GM21381 (cell line): Measurements from ENCODE around the gene ANKS1B.

ENCODE experiments used
- ATAC-seq: cut with Tn5 transposase; IDR thresholded peaks from one replicate; pipeline ENCODE4 v1.9.1; 2021; ENCODE audit warnings: mild to moderate bottlenecking, moderate library complexity; ENCODE audit not compliant: unreplicated experiment

Gene ANKS1B

GRCh38 chr12:98750511-98750910 is 1234.2 kb downstream of the ANKS1B start:
- no peak for ATAC-seq

DNA sequence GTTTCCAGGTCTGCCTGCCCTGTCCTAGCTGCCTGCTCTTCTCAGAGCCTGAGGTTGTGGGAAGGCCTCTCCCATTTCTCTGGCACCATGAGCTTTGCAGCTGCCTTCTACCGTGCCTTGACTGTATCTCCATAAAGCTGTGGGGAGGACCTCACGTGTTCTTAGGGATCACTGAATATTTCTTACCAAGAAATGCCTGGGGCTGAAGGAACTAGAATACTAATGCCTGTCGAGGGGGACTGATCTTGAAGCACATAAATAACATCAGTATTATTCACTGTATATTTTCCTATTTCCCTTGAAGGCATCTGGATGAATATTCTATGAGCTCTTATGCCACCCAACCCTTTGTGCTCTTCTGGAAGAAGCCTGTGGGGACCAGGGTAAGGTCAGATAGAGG is 1236.3 kb downstream of the ANKS1B start:
- ATAC-seq: no peak

GRCh38 chr12:98745578-98746391 is 1239.0 kb downstream of the ANKS1B start:
- ATAC-seq: no peak

- ATAC-seq: no peak
Observed at GRCh38 chr12:98744680-98745079, 1240.1 kb downstream of the ANKS1B start.

DNA sequence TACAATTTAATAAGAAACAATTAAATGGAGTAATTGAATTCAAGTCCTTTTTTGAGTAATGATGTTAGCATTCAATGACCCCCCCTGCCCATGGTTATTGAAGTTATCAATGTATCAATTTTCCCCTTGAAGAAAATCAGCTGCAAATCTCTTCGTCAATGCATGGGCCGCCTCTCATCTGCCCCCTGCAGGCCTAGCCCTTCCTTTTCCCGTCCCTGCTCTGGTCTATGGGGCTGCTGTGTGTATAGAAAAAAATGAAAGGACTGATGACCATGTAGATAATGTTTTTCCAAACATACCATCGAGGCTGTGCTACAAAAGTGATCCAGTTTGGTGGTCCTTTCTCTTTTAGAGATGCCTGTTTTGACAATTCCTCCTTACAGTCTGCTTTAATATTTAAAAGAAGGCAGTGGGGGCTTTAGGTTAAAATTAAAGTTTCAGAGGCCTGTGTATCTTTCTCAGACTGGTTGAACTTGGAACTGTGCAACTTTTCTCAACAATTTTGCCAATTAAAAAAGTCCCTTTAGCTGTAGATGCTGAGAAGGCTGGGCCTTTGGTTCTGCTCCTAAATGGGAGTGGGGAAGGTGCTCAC is 1241.3 kb downstream of the ANKS1B start:
- peak; percentile 48 for ATAC-seq

- no peak for ATAC-seq
Observed at GRCh38 chr12:98741556-98742265, 1243.0 kb downstream of the ANKS1B start.

- ATAC-seq: no peak
Observed at GRCh38 chr12:98741196-98741555, 1243.6 kb downstream of the ANKS1B start.

GRCh38 chr12:98740751-98741150 is 1244.0 kb downstream of the ANKS1B start:
- ATAC-seq: no peak

GRCh38 chr12:98738539-98738938 is 1246.2 kb downstream of the ANKS1B start:
- no peak for ATAC-seq

DNA sequence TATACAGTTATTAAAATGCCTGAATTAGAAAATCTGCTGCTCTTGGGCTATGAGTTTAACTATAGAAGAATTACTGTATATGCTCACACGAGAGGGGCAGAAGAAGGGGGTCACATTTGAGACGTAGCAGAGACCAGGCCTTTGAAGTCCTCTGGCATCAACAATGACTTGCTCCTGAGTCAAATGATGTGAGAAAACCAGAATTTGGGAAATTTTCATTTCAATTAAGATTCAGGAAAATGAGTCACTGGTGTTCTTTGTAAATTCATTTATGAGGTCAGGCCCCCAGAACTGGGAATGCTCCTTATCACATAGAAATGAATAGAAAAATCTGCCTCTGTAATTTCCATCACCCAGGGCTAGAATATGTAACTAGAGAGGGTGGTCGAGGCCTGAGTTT is 1246.7 kb downstream of the ANKS1B start:
- ATAC-seq: no peak

DNA sequence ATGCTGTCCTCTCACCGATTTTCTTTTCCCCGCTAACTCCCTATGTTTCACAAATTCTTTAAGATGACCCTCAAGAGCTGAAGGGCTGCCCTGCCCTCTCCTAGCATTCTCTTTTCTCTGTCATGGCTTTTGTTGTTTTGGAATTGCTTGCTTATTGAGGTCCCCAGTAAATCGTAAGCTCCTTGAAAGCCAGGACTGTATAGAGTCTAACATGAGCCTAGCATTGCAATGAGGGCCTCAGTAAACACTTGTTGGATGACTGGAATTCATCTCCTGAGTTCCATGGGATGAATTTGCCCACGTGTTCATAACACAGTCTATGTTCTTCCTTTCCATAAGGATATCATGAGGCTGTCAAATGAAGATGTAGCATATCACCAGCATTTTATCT is 1247.4 kb downstream of the ANKS1B start:
- no peak for ATAC-seq

- no peak for ATAC-seq
Observed at GRCh38 chr12:98736352-98737321, 1248.1 kb downstream of the ANKS1B start.

GRCh38 chr12:98735821-98736220 is 1248.9 kb downstream of the ANKS1B start:
- ATAC-seq: no peak

DNA sequence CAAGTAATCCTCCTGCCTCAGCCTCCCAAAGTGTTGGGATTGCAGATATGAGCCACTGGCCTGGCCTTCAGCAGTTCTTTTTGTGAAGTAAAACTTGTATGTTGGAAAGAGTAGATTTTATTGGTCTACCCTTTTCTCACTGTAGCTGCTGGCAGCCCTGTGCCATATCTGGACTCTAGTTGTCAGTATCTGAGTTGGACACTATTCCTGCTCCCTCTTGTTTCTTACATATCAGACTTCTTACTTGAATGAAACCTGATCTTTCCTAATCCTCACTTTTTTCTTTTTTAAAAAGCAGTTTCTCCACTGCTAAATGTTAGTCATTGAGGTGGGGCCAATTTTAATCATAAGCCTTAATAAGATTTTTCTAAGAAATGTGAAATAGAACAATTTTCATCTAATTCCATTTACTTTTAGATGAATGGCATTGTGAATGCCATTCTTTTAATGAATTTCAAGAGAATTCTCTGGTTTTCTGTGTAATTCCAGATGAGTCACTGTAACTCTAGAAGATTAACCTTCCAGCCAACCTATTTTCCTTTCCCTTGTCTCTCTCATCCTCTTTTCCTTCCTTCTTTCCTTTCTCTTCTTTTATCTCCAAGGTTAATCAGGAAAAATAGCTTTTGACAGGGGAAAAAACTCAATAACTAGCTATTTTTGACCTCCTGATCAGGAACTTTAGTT is 1250.9 kb downstream of the ANKS1B start:
- ATAC-seq: no peak

GRCh38 chr12:98730412-98730811 is 1254.3 kb downstream of the ANKS1B start:
- ATAC-seq: no peak

DNA sequence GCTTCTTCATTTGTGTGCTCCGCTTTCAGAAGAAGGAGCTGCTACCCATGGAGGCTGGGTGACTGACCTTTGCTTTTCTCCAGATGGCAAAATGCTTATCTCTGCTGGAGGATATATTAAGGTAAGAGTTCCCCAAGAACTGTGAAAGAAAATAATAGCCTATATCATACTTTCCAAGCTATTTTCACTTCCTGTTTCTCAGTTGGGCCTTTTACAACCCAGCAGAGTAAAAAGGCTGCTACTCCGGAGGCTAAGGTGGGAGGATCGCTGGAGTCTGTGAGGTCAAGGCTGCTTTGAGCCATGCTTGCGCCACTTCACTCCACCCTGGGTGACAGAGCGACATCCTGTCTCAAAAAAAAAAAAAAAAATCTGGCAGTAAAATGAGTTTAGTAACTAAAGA is 1257.5 kb downstream of the ANKS1B start:
- no peak for ATAC-seq

DNA sequence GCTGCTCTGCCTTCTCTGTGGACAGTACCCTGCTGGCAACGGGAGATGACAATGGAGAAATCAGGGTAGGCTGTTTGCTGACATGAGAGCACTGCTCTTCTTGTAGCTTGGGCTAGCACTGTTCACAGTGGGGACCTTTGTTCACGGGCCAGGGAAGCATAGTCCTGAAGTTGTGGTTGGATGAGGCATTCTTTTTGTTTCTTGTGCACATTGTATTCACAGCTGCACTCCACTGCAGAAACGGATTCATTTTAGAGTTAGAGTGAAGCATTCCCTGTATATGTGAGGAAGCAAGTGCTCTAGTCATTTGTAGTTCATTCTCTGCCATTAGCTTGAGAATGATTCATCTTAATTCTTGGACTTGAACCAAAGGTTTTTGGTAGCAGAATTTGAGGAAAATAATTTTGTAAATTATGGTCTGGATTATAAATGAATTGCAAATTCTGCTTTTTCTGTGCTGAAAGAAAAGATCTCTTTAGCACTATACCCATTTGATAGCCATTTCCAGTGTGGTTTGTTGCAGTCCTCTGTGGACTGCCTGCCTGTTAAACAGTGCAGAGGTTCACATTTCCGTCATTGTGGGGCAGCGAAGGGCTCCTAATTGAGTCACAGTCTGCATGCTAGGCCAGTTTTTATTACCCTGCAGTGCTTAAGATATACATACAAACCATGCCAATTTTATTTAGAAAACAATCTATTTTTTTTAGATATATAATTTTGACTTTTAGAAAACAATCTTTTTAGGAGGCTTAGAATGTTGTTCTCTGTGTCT is 1259.1 kb downstream of the ANKS1B start:
- peak; percentile 73 for ATAC-seq

DNA sequence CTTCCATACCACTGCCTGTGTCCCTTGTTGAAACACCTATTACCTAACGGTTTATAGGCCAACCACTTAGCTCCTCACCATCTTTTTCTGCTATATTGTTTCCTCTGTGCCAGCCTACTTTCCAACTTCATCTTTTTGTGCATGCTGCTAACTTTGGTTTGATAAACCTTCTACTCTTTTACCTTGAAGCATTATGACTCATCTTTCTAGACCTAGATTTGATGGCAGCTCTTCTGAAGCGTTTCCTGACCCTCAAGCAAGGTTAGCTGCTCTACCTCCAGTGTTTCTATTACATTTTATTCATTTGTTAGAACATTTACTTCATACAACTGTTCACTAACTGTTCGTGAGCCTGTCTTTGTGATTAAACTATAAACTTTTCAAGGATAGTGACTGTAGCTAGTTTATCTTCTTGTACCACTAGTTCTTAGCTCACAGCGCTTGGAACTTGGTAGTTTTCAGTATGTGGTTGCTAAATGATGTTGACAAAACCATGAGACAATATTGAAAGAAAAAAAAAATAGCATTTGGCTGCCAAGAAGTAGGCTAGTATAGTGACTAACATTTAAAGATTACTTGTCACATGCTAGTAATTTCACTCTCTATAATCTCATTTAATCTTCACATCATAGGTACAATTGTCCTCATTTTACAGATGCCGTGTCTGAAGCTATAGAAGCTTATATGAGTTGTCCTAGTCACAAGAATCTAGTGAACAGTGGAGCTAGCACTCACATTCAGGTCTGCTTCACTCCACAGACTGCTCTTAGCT is 1260.2 kb downstream of the ANKS1B start:
- ATAC-seq: no peak

DNA sequence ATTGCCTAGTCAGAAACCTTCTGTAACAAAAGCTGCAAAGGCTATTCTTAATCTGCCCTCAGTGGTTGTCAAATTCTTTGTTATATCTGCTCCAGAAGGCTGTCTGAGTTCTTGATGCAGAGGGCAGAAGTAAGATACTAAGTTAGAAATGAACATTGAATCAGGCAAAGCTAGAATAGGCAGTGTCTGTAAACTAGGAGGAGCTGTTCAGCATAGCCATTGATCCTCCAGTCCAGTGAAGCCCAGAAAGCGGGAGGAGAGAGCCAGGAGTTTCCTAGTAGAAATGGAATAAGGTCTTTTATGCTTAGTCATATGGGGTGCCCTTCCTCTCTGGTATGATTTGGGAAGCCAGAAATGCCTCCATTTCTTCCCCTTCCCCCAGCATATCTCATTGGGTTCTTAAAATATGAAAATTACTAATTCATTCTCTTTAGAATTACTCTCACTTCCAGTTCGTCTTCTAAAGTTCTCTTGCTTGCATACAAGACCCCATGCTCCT is 1263.5 kb downstream of the ANKS1B start:
- ATAC-seq: no peak
